RPMI8226 (cell line): ENCODE results near the gene SERPINI2.
A peak's percentile ranks its signal among the peaks of the same experiment; 100 is the strongest.

Experiments used
- DNase-seq: peaks from one replicate; pipeline ENCODE4 v3.0.0-alpha.2; 2015

SERPINI2 gene, protein sequence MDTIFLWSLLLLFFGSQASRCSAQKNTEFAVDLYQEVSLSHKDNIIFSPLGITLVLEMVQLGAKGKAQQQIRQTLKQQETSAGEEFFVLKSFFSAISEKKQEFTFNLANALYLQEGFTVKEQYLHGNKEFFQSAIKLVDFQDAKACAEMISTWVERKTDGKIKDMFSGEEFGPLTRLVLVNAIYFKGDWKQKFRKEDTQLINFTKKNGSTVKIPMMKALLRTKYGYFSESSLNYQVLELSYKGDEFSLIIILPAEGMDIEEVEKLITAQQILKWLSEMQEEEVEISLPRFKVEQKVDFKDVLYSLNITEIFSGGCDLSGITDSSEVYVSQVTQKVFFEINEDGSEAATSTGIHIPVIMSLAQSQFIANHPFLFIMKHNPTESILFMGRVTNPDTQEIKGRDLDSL

DNA sequence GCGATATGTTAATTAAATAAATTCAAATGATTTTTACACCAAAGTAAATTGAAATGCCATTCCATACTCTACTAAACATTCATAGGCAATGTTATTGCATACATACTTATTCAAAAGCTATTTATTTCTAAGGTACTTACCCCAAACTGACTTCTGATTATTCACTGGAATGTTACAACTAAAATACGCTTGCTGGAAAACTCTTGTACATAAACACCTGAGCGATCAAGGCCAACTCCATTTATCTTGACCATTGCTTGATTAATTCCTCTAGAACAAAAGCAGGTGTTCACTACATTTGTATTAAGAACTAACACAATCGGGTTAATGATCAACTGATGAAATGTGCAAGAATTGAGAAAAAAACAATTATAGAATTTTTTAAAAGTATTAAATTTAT lies at the start of gene SERPINI2:
TSS of gene SERPINI2 (minus strand) at position 180 of the 400 bp plus-strand sequence. CDS start 2,208 bp downstream, outside the sequence.
- no peak for DNase-seq

DNA sequence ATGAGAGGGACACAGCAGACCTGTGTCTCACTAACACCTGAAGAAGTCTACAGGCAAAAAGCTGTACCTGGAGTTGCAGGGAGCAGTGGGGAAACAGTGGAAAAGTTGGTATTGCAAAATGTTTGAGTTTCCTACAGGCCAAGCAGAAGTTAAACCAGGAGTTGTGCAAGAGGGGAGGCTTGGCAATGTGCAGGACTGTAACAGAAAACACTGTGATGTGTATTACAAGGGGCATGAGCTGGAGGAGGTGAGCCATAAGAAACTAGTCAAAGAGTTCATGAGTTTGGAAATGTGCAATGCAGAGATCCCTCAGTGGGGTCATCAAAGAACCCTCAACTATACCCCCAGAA lies 47.1 kb upstream of the SERPINI2 start:
- no peak for DNase-seq

DNA sequence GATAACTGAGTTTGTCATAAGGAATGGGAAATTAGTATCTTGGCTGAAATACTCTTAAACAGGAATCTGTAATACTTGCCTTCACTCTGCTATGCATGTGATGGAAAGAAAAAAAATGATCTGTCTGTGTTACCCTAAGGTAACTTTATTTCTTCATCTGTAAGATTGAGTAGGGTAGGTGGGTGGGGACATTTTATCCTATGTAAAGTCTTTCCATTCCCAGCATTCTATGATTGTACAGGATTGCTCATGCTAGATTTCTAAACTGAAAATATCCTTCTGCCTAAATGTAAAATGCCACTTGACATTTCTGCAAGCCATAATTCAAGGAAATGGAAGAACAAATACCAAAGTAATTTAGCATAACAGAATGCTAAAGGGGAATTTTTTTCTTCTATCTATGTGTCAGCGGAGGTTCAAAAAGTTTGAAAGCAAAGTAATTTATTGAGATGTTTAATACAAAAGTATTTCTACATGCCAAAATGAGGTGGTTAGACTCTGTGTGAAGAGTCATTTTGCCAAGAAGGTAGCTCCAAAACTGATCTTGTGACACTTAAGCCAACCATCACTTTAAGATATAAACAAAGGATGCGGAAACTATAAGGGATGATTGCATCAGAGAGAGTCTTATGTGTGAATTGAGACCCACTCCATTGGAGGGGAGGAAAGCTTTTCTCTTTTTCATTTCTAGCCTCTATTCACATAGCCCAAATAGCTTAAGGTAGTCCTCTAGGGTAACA lies 46.6 kb upstream of the SERPINI2 start:
- no peak for DNase-seq

DNA sequence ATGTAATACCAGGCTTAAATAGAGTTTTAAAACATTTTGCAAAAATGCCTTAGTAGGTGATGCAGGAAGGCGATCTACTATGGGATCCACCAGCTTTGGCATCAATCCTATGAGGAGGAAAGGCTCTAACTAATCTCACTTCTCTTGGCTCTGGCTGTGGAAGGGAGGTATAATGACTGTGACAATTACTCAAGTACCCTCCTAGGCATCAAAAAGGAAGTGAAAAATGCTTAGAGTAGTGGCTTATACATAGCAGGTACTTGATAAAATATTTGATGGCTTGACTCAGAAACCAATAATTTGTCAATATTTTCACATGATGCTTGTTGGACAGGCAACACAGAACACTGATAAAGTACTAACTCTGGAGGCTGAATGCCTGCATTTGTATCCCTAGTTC lies 34.1 kb upstream of the SERPINI2 start:
- DNase-seq, result no peak

DNA sequence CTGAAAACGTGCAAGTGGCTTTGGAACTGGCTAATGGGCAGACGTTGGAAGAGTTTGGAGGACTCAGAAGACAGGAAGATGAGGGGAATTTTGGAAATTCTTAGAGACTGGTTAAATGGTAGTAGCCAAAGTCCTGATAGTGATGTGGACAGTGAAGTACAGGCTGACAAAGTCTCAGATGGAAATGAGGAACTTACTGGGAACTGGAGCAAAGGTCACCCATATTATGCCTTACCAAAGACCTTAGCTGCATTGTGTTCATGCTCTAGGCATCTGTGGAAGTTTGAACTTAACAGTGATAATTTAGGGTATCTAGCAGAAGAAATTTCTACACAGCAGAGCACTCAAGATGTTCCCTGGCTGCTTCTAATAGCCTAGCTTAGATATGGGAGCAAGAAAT lies 28.6 kb upstream of the SERPINI2 start:
- no peak for DNase-seq

DNA sequence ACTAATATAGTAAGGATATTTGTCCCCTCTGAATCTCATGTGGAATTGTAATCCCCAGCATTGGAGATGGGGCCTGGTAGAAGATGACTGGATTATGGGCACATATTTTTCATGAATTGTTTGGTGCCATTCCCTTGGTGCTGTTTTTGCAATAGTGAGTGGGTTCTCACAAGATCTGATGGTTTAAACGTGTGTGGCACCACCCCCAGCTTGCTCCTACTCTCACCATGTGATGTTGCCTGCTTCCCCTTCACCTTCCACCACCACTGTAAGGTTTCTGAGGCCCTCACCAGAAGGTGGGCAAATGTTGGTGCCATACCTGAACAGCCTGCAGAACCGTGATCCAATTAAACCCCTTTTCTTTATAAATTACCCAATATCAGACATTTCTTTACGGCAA lies 28.1 kb upstream of the SERPINI2 start:
- no peak for DNase-seq

DNA sequence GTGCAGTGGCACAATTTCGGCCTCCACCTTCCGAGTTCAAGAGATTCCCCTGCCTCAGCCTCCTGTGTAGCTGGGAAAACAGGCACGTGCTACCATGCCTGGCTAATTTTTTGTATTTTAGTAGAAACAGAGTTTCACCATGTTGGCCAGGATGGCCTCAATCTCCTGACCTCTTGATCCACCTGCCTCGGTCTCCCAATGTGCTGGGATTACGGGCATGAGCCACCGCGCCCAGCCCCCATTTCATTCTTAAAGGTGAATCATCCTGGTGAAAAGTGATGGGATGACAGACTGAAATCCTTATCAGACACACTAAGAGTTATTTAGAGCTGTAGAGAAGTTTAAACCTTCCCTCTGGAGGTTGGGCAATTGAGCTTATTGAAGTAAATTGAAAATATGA lies 24.1 kb upstream of the SERPINI2 start:
- DNase-seq, result no peak

DNA sequence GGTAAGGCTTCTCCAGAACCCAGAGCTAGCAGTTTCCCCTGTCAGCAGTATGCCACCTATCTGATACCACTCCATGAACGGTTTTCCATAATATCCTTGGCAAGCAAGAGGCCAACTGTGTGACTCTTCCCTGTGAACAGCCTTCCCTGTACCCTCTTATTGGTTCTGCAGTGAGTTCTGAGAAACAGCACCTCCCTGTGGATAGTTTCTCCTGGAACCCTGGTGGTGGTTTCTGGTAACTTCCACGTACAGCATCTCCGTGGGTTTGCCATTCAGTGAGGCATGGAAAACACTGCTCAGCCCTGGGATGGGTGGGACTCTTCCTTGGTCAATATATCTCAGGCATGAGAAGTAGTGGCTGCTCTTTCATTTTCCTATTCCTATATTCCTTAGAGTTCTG lies 19.4 kb upstream of the SERPINI2 start:
- DNase-seq, result peak; percentile 18

DNA sequence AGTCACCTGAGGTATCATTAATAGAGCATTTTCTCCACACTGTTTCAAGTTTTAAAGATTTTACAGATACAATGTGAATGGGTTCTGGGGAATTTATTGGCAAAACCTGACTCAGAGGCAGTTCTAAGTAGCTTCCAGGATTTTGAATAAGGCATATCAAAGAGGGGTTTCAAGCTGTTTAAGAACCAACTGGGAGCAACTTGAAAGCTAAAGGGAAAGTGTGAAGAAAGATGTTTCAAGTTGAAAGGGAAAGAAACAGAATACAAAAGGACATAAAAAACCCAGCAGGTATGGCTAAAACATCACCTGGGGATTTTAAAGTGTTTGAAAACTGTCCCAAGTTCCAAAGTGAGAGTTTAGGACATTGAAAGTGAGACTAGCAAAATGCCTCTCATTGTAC lies 17.8 kb upstream of the SERPINI2 start:
- DNase-seq, result no peak

DNA sequence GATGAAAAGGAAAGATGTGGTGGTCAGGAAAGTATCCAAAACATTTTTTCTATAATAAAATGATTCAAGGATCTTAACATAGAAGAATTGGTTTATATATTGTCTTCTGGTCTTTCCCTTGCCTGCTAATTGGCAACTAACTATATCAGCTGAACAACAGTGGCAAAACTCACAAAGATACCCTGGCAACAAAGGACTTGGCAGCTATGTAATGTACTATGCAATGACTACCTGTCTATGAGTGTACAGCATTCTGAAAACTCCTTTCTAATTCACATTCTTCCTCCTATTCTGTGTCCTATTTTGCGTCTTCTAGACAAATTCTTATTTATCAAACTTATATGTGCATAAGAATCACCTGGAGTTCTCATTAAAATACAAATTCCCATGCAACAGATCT lies 15.7 kb upstream of the SERPINI2 start:
- no peak for DNase-seq

DNA sequence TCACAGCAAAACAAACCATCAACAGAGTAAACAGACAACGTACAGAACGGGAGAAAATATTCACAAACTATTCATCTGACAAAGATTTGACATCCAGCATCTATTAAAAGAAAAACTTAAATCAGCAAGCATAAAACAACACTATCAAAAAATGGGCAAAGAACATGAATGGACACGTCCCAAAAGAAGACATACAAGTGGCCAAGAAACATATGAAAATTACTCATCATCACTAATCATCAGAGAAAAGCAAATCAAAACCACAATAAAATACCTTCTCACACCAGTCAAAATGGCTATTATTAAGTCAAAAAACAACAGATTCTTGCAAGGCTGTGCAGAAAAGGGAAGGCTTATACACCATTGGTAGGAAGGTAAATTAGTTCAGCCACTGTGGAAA lies 13.7 kb upstream of the SERPINI2 start:
- no peak for DNase-seq

DNA sequence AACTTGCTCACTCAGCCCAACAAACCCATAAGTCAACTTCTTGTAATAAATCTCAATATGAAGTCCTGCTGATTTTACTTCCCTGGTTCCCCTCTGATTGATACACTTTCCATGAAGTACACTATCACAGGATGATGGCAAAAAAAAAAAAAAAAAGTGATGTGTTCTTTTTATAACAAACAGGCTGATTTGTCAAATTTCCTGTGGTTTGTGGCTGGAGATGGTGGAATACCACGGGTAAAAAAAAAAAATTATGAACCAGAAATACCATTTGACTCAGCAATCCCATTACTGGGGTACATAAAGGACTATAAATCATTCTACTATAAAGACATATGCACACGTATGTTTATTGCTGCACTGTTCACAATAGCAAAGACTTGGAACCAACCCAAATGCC lies 10.7 kb upstream of the SERPINI2 start:
- no peak for DNase-seq

DNA sequence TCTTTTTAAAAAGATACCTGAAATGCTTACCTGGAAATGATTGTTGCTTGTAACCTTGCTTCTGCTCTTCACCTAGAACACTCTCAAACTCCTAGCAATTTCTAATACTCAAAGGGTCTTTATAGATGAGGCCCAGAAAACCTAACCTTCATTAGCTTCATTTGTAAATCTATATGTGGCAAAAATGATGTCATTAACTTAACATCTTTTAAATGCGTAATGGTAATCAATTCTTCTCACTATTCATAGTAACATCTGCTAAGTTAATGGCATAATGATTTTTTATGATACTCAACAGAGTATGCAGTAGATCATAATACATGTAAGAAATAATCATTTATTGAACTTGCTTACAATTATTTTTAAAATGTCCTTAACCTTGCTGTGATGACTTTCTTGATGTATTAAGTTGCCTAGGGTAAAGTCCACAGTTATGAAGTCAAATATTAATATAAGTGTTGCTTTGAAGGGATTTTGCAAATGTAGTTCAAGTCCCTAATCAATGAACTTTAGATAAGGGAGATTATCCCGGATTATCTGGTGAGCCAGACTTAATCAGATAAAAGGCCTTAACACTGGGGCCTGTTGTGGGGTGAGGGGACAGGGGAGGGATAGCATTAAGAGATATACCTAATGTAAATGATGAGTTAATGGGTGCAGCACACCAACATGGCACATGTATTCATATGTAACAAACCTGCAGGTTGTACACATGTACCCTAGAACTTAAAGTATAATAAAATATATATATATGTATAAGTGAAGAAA lies 10.1 kb upstream of the SERPINI2 start:
- DNase-seq, result no peak

DNA sequence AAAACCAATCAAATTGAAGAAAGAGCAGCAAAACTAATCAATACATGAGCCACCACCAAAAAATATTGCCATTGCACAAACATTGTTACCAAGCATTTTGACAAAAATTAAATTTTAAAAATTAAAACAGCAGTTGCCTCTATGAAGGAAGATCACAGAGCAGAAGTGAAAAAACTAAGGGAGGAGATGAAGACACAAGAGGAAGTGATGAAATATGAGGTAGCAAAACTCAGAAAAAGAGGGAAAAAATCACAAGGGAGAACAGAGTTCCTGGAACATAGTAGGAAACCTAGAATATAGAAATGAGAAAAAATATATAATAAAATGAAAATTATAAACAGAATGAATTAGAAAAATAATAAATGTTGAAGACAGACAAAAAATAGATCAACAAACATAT lies 7.3 kb upstream of the SERPINI2 start:
- DNase-seq, result no peak

DNA sequence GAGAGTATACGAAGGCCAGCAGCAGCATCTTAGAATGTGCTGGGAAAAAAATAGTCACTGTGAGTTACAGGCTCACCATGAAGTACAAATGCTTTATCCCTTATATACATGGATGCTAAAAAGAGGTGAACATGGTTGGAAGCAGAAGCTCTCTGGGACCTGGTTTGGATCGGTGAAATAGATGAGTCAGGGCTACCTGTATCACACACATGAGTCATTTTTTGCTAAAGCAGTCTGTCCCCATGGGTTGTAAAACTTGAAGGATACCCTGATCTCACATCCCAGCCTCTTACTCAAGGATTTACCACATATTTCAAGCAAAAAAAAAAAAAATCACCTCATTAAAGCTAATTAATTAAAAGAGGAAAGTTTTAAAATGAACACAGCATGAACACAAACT lies 6.9 kb upstream of the SERPINI2 start:
- DNase-seq, result no peak

DNA sequence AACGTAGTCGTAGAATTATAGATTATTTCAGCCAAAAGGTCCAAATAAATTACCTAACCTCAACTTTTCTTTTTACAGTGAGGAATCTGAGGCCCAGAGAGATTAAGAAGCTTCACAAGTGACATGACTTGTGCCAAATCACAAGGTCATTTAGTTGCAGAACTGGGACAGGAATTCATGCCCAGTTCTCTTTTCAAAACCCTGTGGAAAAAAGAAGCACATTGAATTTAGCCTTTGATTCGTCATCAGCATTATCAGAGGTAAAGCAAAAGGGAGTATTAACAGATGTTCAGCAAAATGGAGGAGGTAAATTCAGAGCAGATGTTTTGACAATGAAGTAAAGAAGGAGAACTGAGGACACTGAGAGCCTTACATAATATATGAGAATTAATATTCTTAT lies 4.5 kb downstream of the SERPINI2 start:
- DNase-seq, result no peak

DNA sequence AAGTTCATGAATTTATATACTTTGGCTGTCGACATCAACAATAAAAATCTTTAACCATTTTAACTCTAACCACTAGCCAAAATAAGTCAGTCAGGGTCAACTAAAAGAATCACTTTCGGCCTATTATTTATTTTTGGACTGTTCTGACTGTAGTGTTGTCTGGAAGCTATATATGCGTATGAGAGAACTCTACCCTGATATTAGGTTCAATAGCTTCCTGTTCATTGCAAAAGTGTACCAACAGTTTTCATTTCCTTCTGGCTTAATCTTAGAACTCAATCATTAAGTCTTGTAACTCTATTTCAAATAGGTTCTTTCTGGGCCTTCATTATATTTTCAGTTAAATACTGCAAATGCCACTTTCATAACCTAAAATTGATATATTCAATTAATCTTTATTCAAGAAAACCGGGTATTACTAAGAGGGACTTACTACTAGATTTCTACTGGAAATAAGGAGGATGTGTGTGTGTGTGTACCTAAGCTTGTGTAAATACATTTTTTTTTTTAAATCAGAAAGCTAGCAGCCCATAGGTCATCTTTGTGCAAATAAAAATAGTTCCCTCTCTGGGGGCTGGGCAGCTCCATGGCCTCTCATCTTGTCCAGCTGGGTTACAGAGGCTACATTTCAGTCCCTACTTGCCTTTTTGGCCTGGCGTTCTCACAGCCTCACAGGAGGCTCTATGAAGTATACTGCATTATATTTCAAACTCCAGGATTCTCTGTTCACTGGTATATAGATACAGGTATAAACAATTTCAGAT lies 5.8 kb downstream of the SERPINI2 start:
- no peak for DNase-seq

DNA sequence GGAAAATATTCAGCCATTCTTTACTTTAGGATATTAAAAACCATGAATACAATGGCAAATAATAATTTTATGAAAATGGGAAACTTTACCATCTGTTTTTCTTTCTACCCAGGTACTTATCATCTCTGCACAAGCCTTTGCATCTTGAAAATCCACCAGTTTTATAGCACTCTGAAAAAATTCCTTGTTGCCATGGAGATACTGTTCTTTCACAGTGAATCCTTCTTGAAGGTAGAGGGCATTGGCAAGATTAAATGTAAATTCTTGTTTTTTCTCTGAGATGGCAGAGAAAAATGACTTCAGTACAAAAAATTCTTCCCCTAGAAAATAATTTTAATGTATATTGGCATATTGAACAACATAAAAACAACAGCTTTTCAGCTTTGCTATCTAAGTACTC lies 6.9 kb downstream of the SERPINI2 start:
- no peak for DNase-seq

DNA sequence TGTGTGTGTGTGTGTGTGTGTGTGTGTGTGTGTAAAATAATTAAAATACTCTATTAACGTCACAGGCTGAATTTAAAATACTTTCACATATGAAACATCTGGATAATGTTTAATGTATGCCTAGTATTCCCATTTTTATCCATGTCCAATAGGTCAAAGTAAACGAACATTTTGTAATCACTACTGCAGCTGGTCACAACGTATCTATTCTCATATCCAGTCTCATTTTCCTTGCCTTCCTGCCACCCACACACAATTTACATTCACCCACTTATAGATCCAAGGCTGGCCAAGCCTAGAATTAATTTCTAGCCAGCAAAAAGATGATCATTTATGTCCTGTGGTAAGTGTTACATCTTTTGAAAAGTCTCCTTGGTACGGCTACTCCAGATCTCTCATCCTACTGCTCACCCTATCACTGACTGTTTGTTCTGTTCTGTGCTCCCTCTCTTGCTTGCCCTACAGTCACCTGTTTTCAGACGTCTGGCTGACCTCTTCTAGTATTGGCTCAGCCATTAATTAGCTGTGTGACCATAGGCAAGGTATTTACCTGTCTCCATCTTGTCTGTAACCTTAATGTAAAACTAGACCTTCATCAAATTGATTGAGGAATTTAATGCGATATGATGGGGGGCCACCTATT lies 17.6 kb downstream of the SERPINI2 start:
- no peak for DNase-seq

DNA sequence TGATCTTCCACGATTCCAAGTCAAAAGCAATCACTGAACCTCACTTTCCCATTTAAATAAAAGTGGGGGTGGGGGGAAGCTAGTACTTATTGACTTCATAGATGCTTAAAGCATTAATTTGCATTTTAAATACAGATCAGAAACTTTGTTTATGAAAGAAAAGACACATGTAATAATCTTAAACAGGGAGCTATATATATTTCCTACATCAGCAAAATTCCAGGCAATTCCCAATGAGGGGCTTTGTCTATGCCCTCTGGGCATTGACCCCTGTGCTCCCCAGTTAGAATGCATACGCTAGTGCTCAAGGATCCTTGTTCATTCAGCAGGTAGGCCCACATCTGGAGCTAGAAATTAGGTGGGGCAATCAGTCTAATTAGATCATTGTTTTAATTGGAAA lies 20.0 kb downstream of the SERPINI2 start:
- no peak for DNase-seq

DNA sequence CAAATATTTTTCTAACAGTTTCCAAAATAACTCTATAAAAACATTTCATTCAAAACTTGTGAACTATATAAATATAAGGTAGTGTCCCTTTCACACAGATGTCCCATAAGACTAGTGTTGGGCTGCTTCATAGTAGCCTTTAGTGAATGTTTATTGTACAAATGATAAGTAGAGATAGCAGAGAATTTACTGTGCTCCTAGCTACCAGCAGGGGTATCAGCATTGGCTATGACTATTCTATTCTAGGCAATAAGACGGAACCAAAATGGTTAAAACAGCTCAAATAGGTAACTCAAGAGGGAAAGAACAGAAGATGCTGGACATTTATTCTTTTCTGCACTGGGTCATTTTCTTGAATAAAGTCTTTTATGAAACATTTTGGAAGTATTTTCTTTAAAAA lies 22.6 kb downstream of the SERPINI2 start:
- DNase-seq, result no peak

DNA sequence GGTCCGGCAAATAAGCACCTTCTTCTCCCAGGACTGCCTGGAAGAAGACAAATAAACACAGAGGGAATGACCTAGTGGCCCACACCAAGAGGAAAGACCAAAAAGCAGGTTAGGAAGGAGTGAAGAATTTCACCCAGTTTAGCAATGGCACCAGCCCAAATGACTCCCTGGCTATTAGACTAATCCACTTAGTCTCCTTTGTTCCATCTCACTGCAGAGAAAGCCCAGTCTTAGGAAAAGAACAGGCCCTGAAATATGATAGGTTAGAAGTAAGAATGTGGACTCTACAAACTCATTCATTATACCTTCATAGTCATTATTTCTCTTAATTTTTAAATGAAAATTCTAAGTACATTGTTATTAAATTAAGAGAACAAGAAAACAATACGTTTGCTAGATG lies 23.2 kb downstream of the SERPINI2 start:
- no peak for DNase-seq

DNA sequence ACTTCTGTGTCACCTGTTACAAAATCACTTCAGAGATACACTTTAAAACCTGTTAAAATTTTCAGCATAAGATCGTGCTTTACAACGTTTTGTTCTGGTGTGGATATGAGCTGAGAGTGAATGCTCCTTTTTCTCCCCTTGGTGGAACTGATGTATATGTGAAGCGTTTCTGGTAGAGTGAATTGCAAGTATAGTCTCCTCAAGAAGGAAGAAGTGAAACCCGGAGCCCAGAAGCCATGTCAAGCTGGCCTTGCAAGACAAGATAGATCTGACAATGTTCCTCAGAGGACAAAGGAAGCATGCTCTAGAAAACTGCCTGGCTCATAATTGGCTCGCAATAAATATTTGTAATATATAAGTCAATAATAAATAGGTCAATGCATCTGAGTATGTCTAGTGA lies 23.6 kb downstream of the SERPINI2 start:
- peak; percentile 21 for DNase-seq
